Loucy (cell line): Measurements from ENCODE around the gene RPS6KA2.

Experiments
- H2AFZ ChIP-seq: fragments of 200-600 bp; sonication (generic); 2 replicates; pipeline ENCODE4 v1.6.0; 2016; ENCODE audit warnings: antibody characterized with exemption, mild to moderate bottlenecking, low read length, moderate library complexity
- H3F3A ChIP-seq: fragments of 200-600 bp; 2 replicates; pipeline ENCODE4 v1.6.0; 2016; ENCODE audit warnings: antibody characterized with exemption, low read depth, mild to moderate bottlenecking
- H3K27me3 ChIP-seq: fragments of 200-600 bp; sonication (generic); 2 replicates; pipeline ENCODE4 v1.6.1; 2014; ENCODE audit warnings: low read length, mild to moderate bottlenecking; ENCODE audit not compliant: insufficient read depth, poor library complexity, severe bottlenecking
- H3K36me3 ChIP-seq: fragments of 200-600 bp; sonication (generic); 2 replicates; pipeline ENCODE4 v1.6.1; 2016; ENCODE audit warnings: low read length; ENCODE audit not compliant: insufficient read depth
- H3K4me1 ChIP-seq: fragments of 200-600 bp; sonication (generic); 2 replicates; pipeline ENCODE4 v1.5.1; 2014; ENCODE audit warnings: low read length, mild to moderate bottlenecking; ENCODE audit not compliant: insufficient read depth, poor library complexity, severe bottlenecking
- H3K4me2 ChIP-seq: fragments of 200-600 bp; sonication (generic); 2 replicates; pipeline ENCODE4 v1.6.0; 2014; ENCODE audit warnings: antibody characterized with exemption, low read length, low read depth, mild to moderate bottlenecking; ENCODE audit not compliant: poor library complexity, severe bottlenecking
- H3K4me3 ChIP-seq: fragments of 200-600 bp; sonication (generic); 2 replicates; pipeline ENCODE4 v1.5.1; 2014; ENCODE audit warnings: low read length, mild to moderate bottlenecking, mixed read lengths; ENCODE audit not compliant: poor library complexity, severe bottlenecking
- H3K79me2 ChIP-seq: fragments of 200-600 bp; sonication (generic); 2 replicates; pipeline ENCODE4 v1.6.1; 2014; ENCODE audit warnings: low read length; ENCODE audit not compliant: insufficient read depth
- H3K9ac ChIP-seq: fragments of 200-600 bp; sonication (generic); 2 replicates; pipeline ENCODE4 v1.6.0; 2014; ENCODE audit warnings: mild to moderate bottlenecking, low read depth, low read length, moderate library complexity; ENCODE audit not compliant: poor library complexity, severe bottlenecking
- H3K9me2 ChIP-seq: fragments of 200-600 bp; sonication (generic); replicated peaks from 2 replicates; pipeline ENCODE4 v1.6.1; 2016; ENCODE audit warnings: low read depth, low read length, mixed read lengths
- H3K9me3 ChIP-seq: fragments of 200-600 bp; sonication (generic); 2 replicates; pipeline ENCODE4 v1.6.1; 2014; ENCODE audit warnings: mild to moderate bottlenecking, antibody characterized with exemption, low read length, low read depth; ENCODE audit not compliant: insufficient read depth
- H4K20me1 ChIP-seq: fragments of 200-600 bp; sonication (generic); 2 replicates; pipeline ENCODE4 v1.6.0; 2014; ENCODE audit warnings: antibody characterized with exemption, low read length, mild to moderate bottlenecking; ENCODE audit not compliant: insufficient read depth, poor library complexity, severe bottlenecking
- CTCF ChIP-seq: fragments of 200-600 bp; sonication (generic); conservative IDR thresholded peaks from 2 replicates; pipeline ENCODE4 v1.5.1; 2014; ENCODE audit warnings: mild to moderate bottlenecking, antibody characterized with exemption, low read length
- EZH2phosphoT487 ChIP-seq: fragments of 200-600 bp; IDR thresholded peaks from 2 replicates; pipeline ENCODE4 v1.6.1; 2018; ENCODE audit warnings: antibody characterized with exemption, mild to moderate bottlenecking, moderate library complexity, borderline replicate concordance

The RPS6KA2 gene

GRCh38 chr6:166591961-166592520, 35.0 kb downstream of the RPS6KA2 start:
- Histone ChIP-seq H3F3A (no peaks in the 10 kb centered on the region), H3K9me3 (no peaks in the 10 kb centered on the region), H3K9ac (no peak overlapping the region), H3K79me2 (no peaks in the 10 kb centered on the region), H3K36me3 (no peaks in the 10 kb centered on the region), H3K27me3 (no peaks in the 10 kb centered on the region), H3K4me3 (no peak overlapping the region), H2AFZ (no peak overlapping the region), H3K4me1 (peaks cover 29% of the 10 kb centered on the region), H4K20me1 (no peaks in the 10 kb centered on the region), H3K9me2 (no peaks in the 10 kb centered on the region), H3K4me2 (no peak overlapping the region)
- TF ChIP-seq EZH2phosphoT487 (no peak), CTCF (no peak)

- Histone ChIP-seq H2AFZ (no peak overlapping the region), H3K4me1 (peaks cover 31% of the 10 kb centered on the region), H4K20me1 (no peaks in the 10 kb centered on the region), H3K36me3 (no peaks in the 10 kb centered on the region), H3K4me2 (no peak overlapping the region), H3K9me3 (no peaks in the 10 kb centered on the region), H3K27me3 (no peaks in the 10 kb centered on the region), H3K9ac (no peak overlapping the region), H3K4me3 (no peak overlapping the region), H3F3A (no peaks in the 10 kb centered on the region), H3K9me2 (no peaks in the 10 kb centered on the region), H3K79me2 (no peaks in the 10 kb centered on the region)
- TF ChIP-seq EZH2phosphoT487 (no peak), CTCF (no peak)
Measured at GRCh38 chr6:166591026-166591425, 36.0 kb downstream of the RPS6KA2 start.

- H3K4me2 ChIP-seq: peak overlapping the region; percentile 68
- no peak overlapping the region for H2AFZ ChIP-seq
- H3K9ac ChIP-seq: peak overlapping the region; percentile 4
- H3K9me3 ChIP-seq: no peaks in the 10 kb centered on the region
- no peaks in the 10 kb centered on the region for H3K27me3 ChIP-seq
- H3K79me2 ChIP-seq: no peaks in the 10 kb centered on the region
- no peaks in the 10 kb centered on the region for H3K9me2 ChIP-seq
- peak overlapping the region; percentile 45 for H3K4me3 ChIP-seq
- no peaks in the 10 kb centered on the region for H4K20me1 ChIP-seq
- H3F3A ChIP-seq: no peaks in the 10 kb centered on the region
- TF ChIP-seq EZH2phosphoT487 (no peak), CTCF (no peak)
- H3K4me1 ChIP-seq: peaks cover 31% of the 10 kb centered on the region
- no peaks in the 10 kb centered on the region for H3K36me3 ChIP-seq
Measured at GRCh38 chr6:166589786-166590574, 37.1 kb downstream of the RPS6KA2 start.
